ENCODE data around the gene DEGS2.

The DEGS2 gene

DNA sequence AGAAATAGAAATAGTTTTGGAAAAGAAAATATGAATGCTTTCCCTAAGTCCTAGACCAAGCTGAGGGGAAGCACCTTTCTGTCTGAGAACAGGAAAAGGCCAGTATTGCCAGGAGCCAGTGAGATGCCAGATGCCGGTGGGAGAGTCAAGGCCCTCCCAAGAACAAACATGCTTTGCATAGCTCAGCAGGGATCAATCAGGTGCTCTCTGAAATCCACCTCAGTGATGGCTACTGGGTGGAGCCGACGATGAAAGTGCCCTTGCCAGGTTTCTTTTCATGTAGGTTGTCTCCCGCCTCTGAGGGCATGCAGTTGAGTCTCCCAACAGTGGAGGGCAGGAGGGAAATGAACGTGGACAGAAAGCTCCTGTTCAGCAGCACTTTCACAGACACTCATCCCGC, 28.3 kb downstream of the DEGS2 start:
- no peak for DNase-seq
- peaks cover 21% of the 10 kb centered on the region for H3K4me1 ChIP-seq

DNA sequence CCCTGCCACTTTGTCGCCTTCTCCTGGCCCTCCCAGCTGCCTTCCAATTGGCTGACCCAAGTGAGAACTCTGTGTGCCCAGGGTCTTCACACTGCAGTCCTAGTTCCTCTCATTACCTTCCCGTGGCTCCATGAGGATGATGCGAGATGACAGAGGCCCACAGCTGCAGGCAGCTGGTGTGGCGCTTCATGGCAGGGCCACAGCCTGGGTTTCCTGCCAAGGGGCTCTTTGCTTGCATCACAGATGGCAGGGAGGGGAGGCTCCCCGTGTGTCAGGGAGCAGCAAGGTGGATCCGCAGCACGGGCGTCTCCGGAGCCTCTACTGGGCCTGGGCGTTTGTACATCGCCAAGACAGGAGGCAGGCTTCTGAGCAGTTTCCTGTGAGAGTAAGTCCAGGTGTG, 28.9 kb downstream of the DEGS2 start:
- Histone ChIP-seq H3K4me1 (peaks cover 21% of the 10 kb centered on the region), H3K27me3 (no peaks in the 10 kb centered on the region), H3K36me3 (peaks cover 53% of the 10 kb centered on the region), H3K9me3 (no peaks in the 10 kb centered on the region), H3K4me3 (ENCODE audit: low read depth, low read length) (no peak overlapping the region)
- no peak for DNase-seq
- TF ChIP-seq, protein P1, sequence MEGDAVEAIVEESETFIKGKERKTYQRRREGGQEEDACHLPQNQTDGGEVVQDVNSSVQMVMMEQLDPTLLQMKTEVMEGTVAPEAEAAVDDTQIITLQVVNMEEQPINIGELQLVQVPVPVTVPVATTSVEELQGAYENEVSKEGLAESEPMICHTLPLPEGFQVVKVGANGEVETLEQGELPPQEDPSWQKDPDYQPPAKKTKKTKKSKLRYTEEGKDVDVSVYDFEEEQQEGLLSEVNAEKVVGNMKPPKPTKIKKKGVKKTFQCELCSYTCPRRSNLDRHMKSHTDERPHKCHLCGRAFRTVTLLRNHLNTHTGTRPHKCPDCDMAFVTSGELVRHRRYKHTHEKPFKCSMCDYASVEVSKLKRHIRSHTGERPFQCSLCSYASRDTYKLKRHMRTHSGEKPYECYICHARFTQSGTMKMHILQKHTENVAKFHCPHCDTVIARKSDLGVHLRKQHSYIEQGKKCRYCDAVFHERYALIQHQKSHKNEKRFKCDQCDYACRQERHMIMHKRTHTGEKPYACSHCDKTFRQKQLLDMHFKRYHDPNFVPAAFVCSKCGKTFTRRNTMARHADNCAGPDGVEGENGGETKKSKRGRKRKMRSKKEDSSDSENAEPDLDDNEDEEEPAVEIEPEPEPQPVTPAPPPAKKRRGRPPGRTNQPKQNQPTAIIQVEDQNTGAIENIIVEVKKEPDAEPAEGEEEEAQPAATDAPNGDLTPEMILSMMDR (IDR thresholded peaks at IDR 0.05; ENCODE audit: low read depth, low read length) = no peak

More for the DNA sequence above, 28.3 kb downstream of the DEGS2 start:
- H3K27me3 ChIP-seq = no peaks in the 10 kb centered on the region
- H3K36me3 ChIP-seq = peaks cover 49% of the 10 kb centered on the region
- H3K4me3 ChIP-seq (ENCODE audit: low read depth, low read length) = no peak overlapping the region
- TF ChIP-seq, protein P1 (IDR thresholded peaks at IDR 0.05; ENCODE audit: low read depth, low read length) = no peak
- no peaks in the 10 kb centered on the region for H3K9me3 ChIP-seq

DNA sequence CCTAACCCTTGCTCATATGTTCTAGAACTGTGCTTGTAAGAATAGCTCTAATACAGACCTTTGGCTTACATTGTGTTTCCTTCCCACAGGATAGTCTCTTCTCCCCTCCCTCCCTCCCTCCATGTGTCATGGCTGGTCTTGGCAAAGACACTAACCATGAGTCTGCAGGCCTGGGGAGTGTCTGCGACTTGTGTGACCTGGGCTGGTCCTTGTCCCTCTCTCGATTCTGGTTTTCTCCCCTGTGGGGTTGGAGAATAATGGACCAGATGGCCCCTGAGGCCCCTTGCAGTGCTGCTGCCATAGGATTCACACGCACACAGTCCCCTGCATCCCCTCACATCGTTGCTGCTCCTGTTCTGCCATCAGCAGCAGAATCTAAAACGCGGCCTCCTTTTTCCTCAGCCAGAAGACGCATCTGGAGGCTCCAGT, 30.3 kb downstream of the DEGS2 start:
- H3K4me3 ChIP-seq (ENCODE audit: low read depth, low read length) = no peak overlapping the region
- peak; percentile 90 for DNase-seq
- H3K9me3 ChIP-seq = no peaks in the 10 kb centered on the region
- TF ChIP-seq, protein P1 (IDR thresholded peaks at IDR 0.05; ENCODE audit: low read depth, low read length) = no peak
- H3K36me3 ChIP-seq = peaks cover 51% of the 10 kb centered on the region
- no peaks in the 10 kb centered on the region for H3K27me3 ChIP-seq
- H3K4me1 ChIP-seq = peaks cover 21% of the 10 kb centered on the region

DNA sequence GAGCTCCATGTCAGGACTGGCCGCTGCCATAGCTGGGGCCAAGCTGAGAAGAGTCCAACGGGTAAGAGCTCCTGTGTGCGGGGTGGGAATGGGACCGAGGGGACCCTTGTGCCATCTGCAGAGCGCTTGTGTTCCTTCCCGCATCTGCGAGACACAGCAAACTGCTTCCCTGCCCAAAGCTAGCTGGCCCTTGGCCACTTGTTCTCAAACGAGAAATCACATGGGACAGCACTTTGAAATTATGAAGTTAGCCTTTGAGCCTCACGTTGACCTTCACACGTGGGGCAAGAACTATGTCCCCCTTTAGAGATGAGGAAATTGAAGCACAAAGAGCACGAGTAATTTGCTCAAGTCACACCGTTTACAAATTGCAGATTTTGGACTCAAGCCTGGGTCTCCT, 30.8 kb downstream of the DEGS2 start:
- H3K4me1 ChIP-seq = peaks cover 21% of the 10 kb centered on the region
- H3K9me3 ChIP-seq = no peaks in the 10 kb centered on the region
- no peak overlapping the region for H3K4me3 ChIP-seq (ENCODE audit: low read depth, low read length)
- H3K36me3 ChIP-seq = peaks cover 48% of the 10 kb centered on the region
- DNase-seq = no peak
- H3K27me3 ChIP-seq = no peaks in the 10 kb centered on the region
- TF ChIP-seq, protein P1 (IDR thresholded peaks at IDR 0.05; ENCODE audit: low read depth, low read length) = no peak

DNA sequence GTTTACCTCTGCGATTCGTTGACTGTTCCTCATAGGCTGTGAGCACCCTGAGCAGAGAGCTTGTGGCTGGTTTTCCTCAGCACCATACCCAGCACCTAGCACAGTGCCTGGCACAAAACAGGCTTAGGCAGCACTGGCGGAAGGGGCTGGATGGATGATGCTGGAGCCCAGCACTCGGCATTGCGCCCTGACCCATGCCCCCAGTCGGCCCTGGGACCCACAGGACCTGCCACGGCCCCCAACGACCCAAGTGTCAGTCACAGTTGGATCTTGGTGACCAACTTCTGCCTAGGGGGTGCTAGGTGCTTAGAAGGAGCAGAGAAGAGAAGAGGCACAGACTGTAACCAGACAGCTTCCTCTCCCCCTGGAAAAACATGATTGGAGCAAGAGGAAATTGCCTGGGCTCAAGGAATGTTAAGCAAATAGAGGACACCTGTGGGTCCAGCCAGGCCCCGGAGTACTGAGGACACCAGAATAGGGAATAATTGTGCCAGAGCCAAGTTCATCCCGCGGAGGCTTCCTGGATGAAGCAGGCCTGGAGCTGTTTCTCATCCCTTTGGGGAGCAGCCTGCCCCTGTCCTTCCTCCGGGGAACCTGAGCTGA, 31.5 kb downstream of the DEGS2 start:
- no peaks in the 10 kb centered on the region for H3K27me3 ChIP-seq
- H3K4me1 ChIP-seq = peaks cover 18% of the 10 kb centered on the region
- H3K4me3 ChIP-seq (ENCODE audit: low read depth, low read length) = no peak overlapping the region
- DNase-seq = no peak
- H3K9me3 ChIP-seq = no peaks in the 10 kb centered on the region
- TF ChIP-seq, protein P1 (IDR thresholded peaks at IDR 0.05; ENCODE audit: low read depth, low read length) = no peak
- peaks cover 48% of the 10 kb centered on the region for H3K36me3 ChIP-seq

DNA sequence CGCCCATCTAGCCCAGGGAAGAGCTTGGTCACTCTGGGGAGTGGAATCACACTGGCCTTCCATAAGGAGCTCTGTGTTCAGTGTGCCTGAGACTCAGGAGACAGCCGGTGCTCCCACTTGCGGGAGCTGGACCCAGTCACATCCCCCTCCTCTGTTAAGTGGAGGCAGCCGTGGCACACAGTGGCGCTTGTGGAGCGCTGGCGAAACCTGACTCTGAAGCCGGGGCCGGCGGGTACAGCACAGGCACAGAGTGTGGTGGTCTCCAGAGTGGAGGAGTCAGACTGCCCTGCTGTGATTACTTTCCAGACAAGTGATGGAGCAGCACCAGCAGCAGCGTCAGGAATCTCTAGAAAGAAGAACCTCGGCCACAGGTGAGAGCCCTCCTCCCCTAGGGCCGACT, 33.0 kb downstream of the DEGS2 start:
- TF ChIP-seq, protein P1 (IDR thresholded peaks at IDR 0.05; ENCODE audit: low read depth, low read length) = no peak
- Histone ChIP-seq H3K4me1 (peaks cover 11% of the 10 kb centered on the region), H3K27me3 (no peaks in the 10 kb centered on the region), H3K4me3 (ENCODE audit: low read depth, low read length) (no peak overlapping the region), H3K36me3 (peaks cover 45% of the 10 kb centered on the region), H3K9me3 (no peaks in the 10 kb centered on the region)
- DNase-seq = no peak

All from BE2C (cell line).